SK-N-SH treated with all-trans-retinoic acid at 6 μM for 48 hours (cell line): Measurements from ENCODE around the gene CYP4V2.
A peak's percentile ranks its signal among the peaks of the same experiment; 100 is the strongest.

Experiments used
- ATAC-seq: fragments of 200-7000 bp; cut with Tn5 transposase; 3 replicates; pipeline ENCODE4 v1.9.1; 2020; ENCODE audit warnings: mild to moderate bottlenecking, moderate library complexity
- ARNTL ChIP-seq: fragments of 450-650 bp; formaldehyde crosslinking; IDR thresholded peaks from 2 replicates; pipeline ENCODE4 v1.5.0; 2020; ENCODE audit warnings: low read depth, mild to moderate bottlenecking, moderate library complexity, borderline replicate concordance
- BACH2 ChIP-seq: fragments of 250-450 bp; sonication (Bioruptor Pico); IDR thresholded peaks from 2 replicates; pipeline ENCODE4 v1.9.0; 2021; ENCODE audit warnings: mild to moderate bottlenecking, borderline replicate concordance
- CSRNP3 ChIP-seq: fragments of 250-450 bp; sonication (Bioruptor Pico); IDR thresholded peaks from 2 replicates; pipeline ENCODE4 v1.5.1; 2021; ENCODE audit warnings: mild to moderate bottlenecking, moderate library complexity
- ESRRG ChIP-seq: fragments of 250-450 bp; sonication (Bioruptor Pico); IDR thresholded peaks from 2 replicates; pipeline ENCODE4 v1.6.1; 2021; ENCODE audit warnings: mild to moderate bottlenecking
- ISL1 ChIP-seq: fragments of 250-450 bp; sonication (Bioruptor Pico); IDR thresholded peaks from 2 replicates; pipeline ENCODE4 v2.1.2; 2022; ENCODE audit warnings: mild to moderate bottlenecking, moderate library complexity
- OSR1 ChIP-seq: fragments of 250-450 bp; sonication (Bioruptor Pico); IDR thresholded peaks from 2 replicates; pipeline ENCODE4 v1.8.0; 2022; ENCODE audit warnings: moderate library complexity, mild to moderate bottlenecking, inconsistent platforms
- POU6F1 ChIP-seq: fragments of 250-450 bp; sonication (Bioruptor Pico); IDR thresholded peaks from 2 replicates; pipeline ENCODE4 v1.8.0; 2021; ENCODE audit warnings: low read depth, mild to moderate bottlenecking, moderate library complexity, borderline replicate concordance
- RARB ChIP-seq: fragments of 250-450 bp; sonication (Bioruptor Pico); IDR thresholded peaks from 2 replicates; pipeline ENCODE4 v1.8.0; 2021; ENCODE audit warnings: mild to moderate bottlenecking, moderate library complexity
- SNAI2 ChIP-seq: fragments of 250-450 bp; sonication (Bioruptor Pico); IDR thresholded peaks from 2 replicates; pipeline ENCODE4 v1.5.0; 2020; ENCODE audit warnings: mild to moderate bottlenecking, moderate library complexity
- TCF4 ChIP-seq: fragments of 250-450 bp; sonication (Bioruptor Pico); IDR thresholded peaks from 2 replicates; pipeline ENCODE4 v1.8.0; 2021; ENCODE audit warnings: mild to moderate bottlenecking, moderate library complexity, borderline replicate concordance
- TOX ChIP-seq: fragments of 250-450 bp; sonication (Bioruptor Pico); IDR thresholded peaks from 2 replicates; pipeline ENCODE4 v1.8.0; 2021; ENCODE audit warnings: mild to moderate bottlenecking, moderate library complexity, borderline replicate concordance
- ZC3H10 ChIP-seq: fragments of 250-450 bp; sonication (Bioruptor Pico); IDR thresholded peaks from 2 replicates; pipeline ENCODE4 v1.5.1; 2021; ENCODE audit warnings: mild to moderate bottlenecking, moderate library complexity
- ZFP3 ChIP-seq: fragments of 250-450 bp; sonication (Bioruptor Pico); IDR thresholded peaks from 2 replicates; pipeline ENCODE4 v1.5.0; 2020; ENCODE audit warnings: mild to moderate bottlenecking, moderate library complexity
- ZFP30 ChIP-seq: fragments of 450-650 bp; formaldehyde crosslinking; IDR thresholded peaks from 2 replicates; pipeline ENCODE4 v1.5.0; 2022; ENCODE audit warnings: mild to moderate bottlenecking, moderate library complexity
- ZNF565 ChIP-seq: fragments of 450-650 bp; formaldehyde crosslinking; conservative IDR thresholded peaks from 2 replicates; pipeline ENCODE4 v1.5.0; 2020; ENCODE audit warnings: low read depth, mild to moderate bottlenecking, moderate library complexity
- ZNF70 ChIP-seq: fragments of 450-650 bp; formaldehyde crosslinking; IDR thresholded peaks from 2 replicates; pipeline ENCODE4 v1.5.0; 2020; ENCODE audit warnings: mild to moderate bottlenecking, moderate library complexity
- ZNF8 ChIP-seq: fragments of 450-650 bp; formaldehyde crosslinking; IDR thresholded peaks from 2 replicates; pipeline ENCODE4 v1.5.0; 2020; ENCODE audit warnings: mild to moderate bottlenecking, moderate library complexity
- TF ChIP-seq, protein P1 (sequence below): fragments of 250-450 bp; sonication (Bioruptor Pico); IDR thresholded peaks from 2 replicates; pipeline ENCODE4 v1.5.1; 2020; ENCODE audit warnings: low read depth, mild to moderate bottlenecking, moderate library complexity
- TF ChIP-seq, protein P2 (sequence below): fragments of 250-450 bp; sonication (Bioruptor Pico); IDR thresholded peaks from 2 replicates; pipeline ENCODE4 v1.5.0; 2020; ENCODE audit warnings: mild to moderate bottlenecking, moderate library complexity
- TF ChIP-seq, protein P3 (sequence below): fragments of 250-450 bp; sonication (Bioruptor Pico); IDR thresholded peaks from 2 replicates; pipeline ENCODE4 v1.8.0; 2020; ENCODE audit warnings: mild to moderate bottlenecking, moderate library complexity, borderline replicate concordance

The CYP4V2 gene

GRCh38 chr4:186149872-186150271 lies 41.5 kb upstream of the CYP4V2 start:
- ATAC-seq: peak; percentile 46; the same call in 1 of the 3 replicates
- TF ChIP-seq ZNF70 (CRISPR knock-in tag): no peak

- no peak for ATAC-seq
- TF ChIP-seq ESRRG (CRISPR knock-in tag) (no peak), POU6F1 (CRISPR knock-in tag) (no peak), SNAI2 (CRISPR knock-in tag) (no peak), ARNTL (no peak), CSRNP3 (CRISPR knock-in tag) (no peak), RARB (CRISPR knock-in tag) (no peak), ZFP3 (CRISPR knock-in tag) (no peak), TOX (CRISPR knock-in tag) (no peak), ZNF70 (CRISPR knock-in tag) (no peak), OSR1 (CRISPR knock-in tag) (no peak), ZC3H10 (CRISPR knock-in tag) (no peak), TCF4 (CRISPR knock-in tag) (no peak), ZFP30 (CRISPR knock-in tag) (no peak)
- TF ChIP-seq, protein P1, sequence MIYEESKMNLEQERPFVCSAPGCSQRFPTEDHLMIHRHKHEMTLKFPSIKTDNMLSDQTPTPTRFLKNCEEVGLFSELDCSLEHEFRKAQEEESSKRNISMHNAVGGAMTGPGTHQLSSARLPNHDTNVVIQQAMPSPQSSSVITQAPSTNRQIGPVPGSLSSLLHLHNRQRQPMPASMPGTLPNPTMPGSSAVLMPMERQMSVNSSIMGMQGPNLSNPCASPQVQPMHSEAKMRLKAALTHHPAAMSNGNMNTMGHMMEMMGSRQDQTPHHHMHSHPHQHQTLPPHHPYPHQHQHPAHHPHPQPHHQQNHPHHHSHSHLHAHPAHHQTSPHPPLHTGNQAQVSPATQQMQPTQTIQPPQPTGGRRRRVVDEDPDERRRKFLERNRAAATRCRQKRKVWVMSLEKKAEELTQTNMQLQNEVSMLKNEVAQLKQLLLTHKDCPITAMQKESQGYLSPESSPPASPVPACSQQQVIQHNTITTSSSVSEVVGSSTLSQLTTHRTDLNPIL: no peak
- TF ChIP-seq, protein P2, sequence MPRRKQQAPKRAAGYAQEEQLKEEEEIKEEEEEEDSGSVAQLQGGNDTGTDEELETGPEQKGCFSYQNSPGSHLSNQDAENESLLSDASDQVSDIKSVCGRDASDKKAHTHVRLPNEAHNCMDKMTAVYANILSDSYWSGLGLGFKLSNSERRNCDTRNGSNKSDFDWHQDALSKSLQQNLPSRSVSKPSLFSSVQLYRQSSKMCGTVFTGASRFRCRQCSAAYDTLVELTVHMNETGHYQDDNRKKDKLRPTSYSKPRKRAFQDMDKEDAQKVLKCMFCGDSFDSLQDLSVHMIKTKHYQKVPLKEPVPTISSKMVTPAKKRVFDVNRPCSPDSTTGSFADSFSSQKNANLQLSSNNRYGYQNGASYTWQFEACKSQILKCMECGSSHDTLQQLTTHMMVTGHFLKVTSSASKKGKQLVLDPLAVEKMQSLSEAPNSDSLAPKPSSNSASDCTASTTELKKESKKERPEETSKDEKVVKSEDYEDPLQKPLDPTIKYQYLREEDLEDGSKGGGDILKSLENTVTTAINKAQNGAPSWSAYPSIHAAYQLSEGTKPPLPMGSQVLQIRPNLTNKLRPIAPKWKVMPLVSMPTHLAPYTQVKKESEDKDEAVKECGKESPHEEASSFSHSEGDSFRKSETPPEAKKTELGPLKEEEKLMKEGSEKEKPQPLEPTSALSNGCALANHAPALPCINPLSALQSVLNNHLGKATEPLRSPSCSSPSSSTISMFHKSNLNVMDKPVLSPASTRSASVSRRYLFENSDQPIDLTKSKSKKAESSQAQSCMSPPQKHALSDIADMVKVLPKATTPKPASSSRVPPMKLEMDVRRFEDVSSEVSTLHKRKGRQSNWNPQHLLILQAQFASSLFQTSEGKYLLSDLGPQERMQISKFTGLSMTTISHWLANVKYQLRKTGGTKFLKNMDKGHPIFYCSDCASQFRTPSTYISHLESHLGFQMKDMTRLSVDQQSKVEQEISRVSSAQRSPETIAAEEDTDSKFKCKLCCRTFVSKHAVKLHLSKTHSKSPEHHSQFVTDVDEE (CRISPR knock-in tag): no peak
- TF ChIP-seq, protein P3, sequence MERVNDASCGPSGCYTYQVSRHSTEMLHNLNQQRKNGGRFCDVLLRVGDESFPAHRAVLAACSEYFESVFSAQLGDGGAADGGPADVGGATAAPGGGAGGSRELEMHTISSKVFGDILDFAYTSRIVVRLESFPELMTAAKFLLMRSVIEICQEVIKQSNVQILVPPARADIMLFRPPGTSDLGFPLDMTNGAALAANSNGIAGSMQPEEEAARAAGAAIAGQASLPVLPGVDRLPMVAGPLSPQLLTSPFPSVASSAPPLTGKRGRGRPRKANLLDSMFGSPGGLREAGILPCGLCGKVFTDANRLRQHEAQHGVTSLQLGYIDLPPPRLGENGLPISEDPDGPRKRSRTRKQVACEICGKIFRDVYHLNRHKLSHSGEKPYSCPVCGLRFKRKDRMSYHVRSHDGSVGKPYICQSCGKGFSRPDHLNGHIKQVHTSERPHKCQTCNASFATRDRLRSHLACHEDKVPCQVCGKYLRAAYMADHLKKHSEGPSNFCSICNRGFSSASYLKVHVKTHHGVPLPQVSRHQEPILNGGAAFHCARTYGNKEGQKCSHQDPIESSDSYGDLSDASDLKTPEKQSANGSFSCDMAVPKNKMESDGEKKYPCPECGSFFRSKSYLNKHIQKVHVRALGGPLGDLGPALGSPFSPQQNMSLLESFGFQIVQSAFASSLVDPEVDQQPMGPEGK: no peak
These were observed 40.4 kb upstream of the CYP4V2 start for GRCh38 chr4:186150926-186151325.

GRCh38 chr4:186151499-186151898 lies 39.9 kb upstream of the CYP4V2 start:
- TF ChIP-seq TOX (CRISPR knock-in tag) (no peak), BACH2 (CRISPR knock-in tag) (no peak), RARB (CRISPR knock-in tag) (no peak), ESRRG (CRISPR knock-in tag) (no peak), SNAI2 (CRISPR knock-in tag) (no peak), ZNF70 (CRISPR knock-in tag) (no peak), ZNF8 (no peak), OSR1 (CRISPR knock-in tag) (no peak), ISL1 (no peak), ZNF565 (no peak)
- TF ChIP-seq, protein P3: no peak
- TF ChIP-seq, protein P2 (CRISPR knock-in tag): no peak
- no peak for ATAC-seq
